HG03103 (cell line): ENCODE data around the gene VKORC1.
"Not testable (repeated sequence)": the region's sequence is repeated elsewhere in the genome, so short reads cannot be mapped to it uniquely, and the experiment has no call there.

Experiments
- ATAC-seq: cut with Tn5 transposase; IDR thresholded peaks from one replicate; pipeline ENCODE4 v1.9.1; 2021; ENCODE audit warnings: low read depth; ENCODE audit not compliant: unreplicated experiment

The VKORC1 gene

DNA sequence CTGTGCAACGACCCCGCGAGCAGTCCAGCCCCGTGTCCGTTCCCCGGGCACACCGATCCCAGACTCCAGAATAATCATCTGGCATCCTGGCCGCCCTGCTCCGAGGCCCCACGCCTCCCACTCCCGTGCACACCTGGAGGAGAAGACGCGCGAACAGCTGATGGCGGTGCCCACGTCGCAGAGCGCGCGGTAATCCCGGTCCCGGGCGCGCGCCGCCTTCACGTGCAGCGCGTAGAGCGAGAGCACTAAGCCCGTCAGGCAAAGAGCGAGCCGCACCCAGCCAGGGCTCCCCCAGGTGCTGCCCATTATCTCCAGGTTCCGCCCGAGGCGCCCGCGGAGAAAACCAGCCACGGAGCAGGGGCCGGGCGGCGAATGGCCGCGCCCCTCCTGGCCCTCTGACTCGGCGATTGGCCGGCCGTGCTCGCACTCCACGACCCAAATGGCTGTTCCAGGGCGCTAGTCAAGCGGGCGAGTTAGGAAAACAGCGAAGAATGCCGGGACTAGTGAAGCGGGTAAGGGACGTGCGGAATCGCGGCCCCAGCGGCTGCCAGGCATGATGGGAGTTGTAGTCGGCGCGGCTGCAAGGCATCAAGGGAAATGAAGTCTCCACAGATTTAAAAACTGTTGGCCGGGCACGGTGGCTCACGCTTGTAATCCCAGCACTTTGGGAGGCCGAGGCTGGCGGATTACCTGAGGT lies at the start of gene VKORC1:
VKORC1 (minus strand) TSS at position 374 of the 697 bp plus-strand sequence; CDS start at position 306, 68 bp downstream.
- ATAC-seq = peak; percentile 84

- no peak for ATAC-seq
Observed at GRCh38 chr16:31143694-31144148, 49.1 kb upstream of the VKORC1 start.

GRCh38 chr16:31143011-31143693 lies 48.6 kb upstream of the VKORC1 start:
- ATAC-seq = no peak

DNA sequence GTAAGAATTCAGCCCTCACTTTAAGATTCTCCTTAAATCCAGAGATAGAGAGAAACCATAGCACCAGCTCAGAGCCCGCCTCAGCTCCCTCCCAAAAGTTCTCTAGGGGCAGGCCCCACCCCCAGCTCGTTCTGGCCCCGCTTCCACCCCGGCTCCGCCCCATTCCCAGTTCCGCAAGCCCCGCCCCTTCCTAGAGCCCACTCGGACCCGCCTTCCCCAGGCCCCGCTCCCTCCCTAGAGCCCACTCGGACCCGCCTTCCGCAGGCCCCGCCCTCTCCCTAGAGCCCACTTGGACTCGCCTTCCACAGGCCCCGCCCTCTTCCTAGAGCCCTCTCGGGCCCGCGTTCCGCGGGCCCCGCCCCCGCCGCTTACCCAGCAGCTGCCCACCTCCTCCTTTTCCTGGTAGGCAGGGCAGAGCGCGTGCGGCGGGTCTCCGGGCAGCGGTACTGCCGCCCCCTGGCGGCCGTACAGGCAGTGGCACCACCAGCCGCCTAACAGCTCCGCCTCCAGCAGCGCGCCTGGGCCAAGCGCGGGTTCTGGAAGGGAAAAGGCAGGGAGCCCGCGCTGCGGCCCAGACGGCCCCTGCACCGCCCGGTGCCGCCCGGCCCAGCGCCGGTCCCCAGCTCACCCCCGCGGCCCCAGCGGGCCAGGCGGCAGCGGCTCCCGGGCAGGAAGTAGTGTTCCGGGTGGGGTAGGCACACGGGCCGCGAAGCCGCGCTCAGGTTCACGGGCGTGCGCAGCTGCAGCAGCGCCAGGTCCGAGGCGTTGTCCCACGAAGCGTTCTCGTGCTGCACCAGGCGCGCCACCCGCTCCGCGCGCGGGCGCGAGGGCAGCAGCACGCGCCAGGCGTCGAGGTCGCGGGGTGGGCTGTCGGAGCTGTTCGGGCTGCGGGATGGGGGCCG lies 47.8 kb upstream of the VKORC1 start:
- peak; percentile 83 for ATAC-seq

GRCh38 chr16:31141489-31142108 lies 47.0 kb upstream of the VKORC1 start:
- ATAC-seq = peak; percentile 1

DNA sequence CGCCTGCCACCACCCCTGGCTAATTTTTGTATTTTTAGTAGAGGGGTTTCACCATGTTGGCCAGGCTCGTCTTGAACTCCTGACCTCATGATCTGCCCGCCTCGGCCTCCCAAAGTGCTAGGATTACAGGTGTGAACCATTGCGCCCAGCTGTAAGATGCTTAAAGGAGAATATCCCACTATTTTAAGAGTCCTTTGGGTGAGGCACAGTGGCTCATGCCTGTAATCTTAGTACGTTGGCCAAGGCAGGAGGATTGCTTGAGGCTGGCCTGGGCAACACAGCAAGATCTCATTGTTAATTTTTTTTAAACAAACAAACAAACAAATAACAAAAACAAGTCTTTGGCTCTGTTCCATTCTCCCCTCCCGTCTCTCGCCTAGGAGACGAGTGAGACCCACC lies 46.5 kb upstream of the VKORC1 start:
- ATAC-seq = not testable (repeated sequence)

DNA sequence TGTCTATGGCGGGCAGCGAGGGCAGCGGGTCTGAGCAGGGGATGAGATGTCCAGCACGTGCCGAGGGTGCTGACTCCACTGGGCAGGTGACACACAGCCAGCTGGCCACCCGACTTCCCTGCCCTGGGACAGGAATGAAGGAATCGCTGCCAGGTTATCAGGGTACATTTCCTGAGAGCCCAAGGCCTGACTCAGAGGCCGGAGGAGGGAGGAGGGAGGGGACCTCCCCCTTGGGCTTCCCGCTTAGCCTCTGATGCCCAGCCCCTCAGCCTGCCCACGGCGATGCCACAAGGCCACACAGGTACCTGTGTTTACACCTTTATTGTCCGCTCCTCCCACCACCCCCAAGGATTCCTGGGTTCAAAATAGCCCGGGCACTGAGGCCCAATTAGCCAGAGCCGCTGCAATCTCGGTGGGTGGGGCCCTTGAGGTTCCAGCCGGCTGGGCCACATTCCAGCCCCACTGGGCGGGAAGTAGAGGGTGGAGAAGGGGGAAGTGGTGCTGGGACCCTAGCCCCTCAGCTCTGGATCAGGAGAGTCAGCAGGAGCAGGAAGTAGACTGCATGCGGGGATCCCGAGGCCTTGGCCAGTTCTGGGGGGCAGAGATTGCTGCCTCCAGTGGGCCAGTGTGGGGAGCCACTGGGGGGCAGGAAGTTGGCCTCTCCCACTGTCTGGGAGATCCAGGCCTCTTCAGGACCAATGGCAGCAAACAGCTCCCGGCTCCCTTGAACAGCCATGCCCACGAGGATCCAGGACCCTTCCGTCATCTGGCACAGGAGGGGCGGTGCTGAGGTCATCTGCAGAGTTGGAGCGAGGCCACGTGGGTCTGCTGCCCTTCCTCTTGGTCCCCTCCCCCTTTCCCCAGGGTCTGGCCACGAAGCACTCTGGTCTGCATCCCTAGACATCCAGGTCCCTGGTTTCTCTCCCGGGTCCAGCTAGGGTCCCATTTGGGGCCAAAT lies 44.3 kb upstream of the VKORC1 start:
- ATAC-seq = no peak

DNA sequence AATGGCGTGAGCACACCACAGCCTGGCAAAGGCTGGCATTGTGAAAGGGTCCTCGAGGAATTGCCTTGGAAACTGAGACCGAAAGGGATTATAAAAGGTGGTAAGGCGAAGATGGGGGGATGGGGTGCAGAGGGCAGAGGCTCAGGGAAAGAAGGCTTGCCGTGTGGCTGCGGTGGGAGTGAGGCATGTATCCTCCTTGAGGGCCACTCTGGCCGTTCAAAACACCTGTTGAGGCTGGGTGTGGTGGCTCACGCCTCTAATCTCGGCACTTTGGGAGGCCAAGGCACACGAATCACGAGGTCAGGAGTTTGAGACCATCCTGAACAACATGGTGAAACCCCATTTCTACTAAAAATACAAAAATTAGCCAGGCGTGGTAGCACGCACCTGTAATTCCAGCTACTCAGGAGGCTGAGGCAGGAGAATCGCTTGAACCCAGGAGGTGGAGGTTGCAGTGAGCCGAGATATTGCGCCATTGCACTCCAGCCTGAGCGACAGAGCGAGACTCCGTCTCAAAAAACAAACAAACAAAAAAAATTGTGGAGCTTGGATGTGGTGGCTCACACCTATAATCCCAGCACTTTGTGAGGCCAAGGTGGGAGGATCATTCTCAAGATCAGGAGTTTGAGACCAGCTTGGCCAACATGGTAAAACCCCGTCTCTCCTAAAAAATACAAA lies 42.4 kb upstream of the VKORC1 start:
- not testable (repeated sequence) for ATAC-seq

- ATAC-seq = no peak
Observed at GRCh38 chr16:31136287-31136662, 41.7 kb upstream of the VKORC1 start.

GRCh38 chr16:31135535-31136286 lies 41.1 kb upstream of the VKORC1 start, which contains the start of gene PRSS8:
TSS of gene PRSS8 (minus strand) at chr16:31135727. CDS start at chr16:31135498, 229 bp downstream.
- no peak for ATAC-seq

DNA sequence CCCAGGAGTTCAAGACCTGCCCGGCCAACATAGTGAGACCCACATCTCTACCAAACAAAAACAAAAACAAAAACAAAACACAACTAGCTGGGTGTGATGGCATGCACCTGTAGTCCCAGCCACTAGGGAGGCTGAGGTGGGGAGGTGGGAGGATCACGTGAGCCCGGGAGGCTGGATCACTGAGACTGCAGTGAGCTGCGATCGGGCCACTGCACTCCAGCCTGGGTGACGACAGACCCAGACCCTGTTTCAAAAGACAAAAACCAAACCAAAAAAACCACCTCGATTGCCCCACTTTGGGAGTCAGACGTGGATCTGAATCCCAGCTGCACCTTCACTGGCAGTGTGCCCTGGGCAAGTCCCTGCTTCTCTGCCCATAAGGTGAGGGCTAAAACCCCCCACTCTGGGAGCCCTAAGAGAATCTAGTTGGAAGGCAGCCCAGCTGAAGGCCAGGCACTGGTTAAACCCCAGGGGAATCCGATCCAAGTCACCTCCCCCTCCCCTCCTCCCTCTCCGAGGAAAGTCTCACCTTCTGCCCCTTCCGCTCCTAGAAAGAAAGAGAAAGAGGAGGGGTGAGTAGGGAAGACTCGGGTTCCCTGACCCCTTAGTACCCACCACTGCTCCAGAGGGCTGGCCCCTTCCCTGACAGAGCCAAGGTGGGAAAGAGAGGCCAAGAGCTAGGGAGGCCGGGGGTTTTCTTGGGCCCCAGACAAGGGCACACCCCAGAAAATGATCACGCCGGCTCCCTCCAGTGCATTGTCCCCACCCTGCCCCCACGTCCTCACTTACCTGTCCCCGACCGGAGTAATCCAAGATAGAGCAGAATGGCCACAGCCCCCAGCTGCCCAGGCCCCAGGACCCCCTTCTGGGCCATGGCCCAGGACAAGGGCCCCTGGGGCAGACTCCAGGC lies 40.3 kb upstream of the VKORC1 start:
- ATAC-seq = no peak

- ATAC-seq = no peak
Observed at GRCh38 chr16:31134091-31134571, 39.5 kb upstream of the VKORC1 start.

DNA sequence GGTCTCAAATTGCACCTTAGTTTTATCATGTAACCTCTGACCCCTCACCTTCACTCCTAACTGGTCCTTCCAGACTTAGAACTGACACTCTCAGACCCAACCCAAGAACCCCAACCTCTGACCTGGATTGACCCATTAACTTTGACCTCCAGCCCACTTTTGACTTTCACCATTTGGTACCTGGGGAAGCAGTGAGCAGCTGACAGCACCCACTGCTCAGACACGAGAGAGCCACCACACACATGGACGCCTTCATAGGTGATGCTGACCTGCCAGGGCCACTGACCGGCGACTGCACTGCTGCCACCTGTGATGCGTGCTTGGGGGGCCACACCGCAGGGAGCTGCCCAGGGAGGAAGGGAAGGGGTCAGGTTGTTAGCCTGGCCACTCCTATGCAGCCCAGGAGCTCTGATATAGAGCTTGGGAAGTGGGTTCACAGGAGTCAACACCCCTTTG lies 38.5 kb upstream of the VKORC1 start:
- no peak for ATAC-seq

GRCh38 chr16:31132303-31132979 lies 37.8 kb upstream of the VKORC1 start:
- ATAC-seq = no peak

DNA sequence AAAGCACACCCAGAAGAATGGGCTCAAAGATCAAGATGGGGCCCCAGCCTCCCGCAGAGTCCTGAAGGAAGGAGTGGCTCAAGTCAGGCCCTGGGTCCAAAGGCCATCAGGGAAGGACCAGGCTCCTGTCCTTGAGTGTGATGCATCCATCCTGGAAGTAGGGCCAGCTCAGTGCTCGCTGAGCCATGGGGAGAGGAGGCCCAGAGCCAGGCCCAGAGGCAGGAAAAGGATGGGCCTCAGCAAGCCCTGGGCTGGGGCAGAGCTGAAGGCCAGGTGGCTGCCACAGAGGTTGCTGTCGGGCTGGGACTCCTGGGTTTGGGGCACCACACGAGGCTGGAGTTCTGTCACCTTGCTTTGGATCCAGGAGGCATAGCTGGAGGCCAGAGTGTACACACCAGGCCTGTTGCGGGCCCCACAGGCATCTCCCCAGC lies 37.3 kb upstream of the VKORC1 start:
- ATAC-seq = no peak

DNA sequence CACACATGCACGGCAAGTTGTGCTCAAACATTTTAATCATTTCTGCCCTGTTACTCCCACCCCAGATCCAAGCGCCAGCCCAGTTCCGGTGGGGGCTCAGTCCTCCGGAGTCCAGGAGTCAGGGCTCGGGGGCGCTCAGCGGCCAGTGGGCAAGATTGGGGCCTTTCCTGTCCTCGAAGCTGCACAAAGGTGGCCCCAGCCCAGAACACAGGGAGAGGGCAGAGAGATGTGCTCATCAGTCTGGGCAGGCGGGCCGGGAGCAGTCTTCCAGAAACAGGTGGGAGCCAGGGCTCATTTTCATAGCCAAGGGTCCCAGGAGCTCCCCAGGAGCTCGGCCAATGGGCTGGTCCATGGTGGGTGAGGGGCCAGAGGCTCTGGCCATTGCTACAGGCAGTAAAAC lies 36.8 kb upstream of the VKORC1 start:
- no peak for ATAC-seq
